ENCODE measurements around the gene RAB30. TPM values are rescaled to one million over a fixed set of nuclear protein-coding genes. Genes with fewer than 3 reads are reported as not detected.
A peak's percentile ranks its signal among the peaks of the same experiment; 100 is the strongest.

Gene RAB30
- total and polyA plus RNA-seq, 4 experiments from 2014 or later = 5.0 to 14.1 (median 10.6) TPM

- Mint-ChIP-seq H3K27me3 (no peaks in the 10 kb centered on the region), H3K9me3 (no peaks in the 10 kb centered on the region), H3K4me1 (peaks cover 18 to 35% (median 22%) of the 10 kb centered on the region in 4 donors), H3K4me3 (no peak overlapping the region), H3K36me3 (peaks cover 2 to 22% of the 10 kb centered on the region in 2 donors), H3K27ac (peak overlapping the region in 1 of 7 donors; percentile 68)
- Histone ChIP-seq H3K4me3 (ENCODE audit: low read length in 2 of 2) (no peak overlapping the region), H3K4me1 (ENCODE audit: insufficient read depth, low read length) (peaks cover 8% of the 10 kb centered on the region), H3K36me3 (ENCODE audit: insufficient read depth, low read length) (no peaks in the 10 kb centered on the region), H3K27ac (ENCODE audit: low read depth, low read length) (no peak overlapping the region), H3K9me3 (ENCODE audit: control insufficient read depth in 1 of 2, low read length in 2 of 2) (no peaks in the 10 kb centered on the region), H3K27me3 (ENCODE audit: insufficient read depth, low read length) (no peaks in the 10 kb centered on the region)
- no peak for DNase-seq
- ChIA-PET POLR2A (ENCODE audit: partially characterized antibody) (no interaction called here), CTCF (ENCODE audit: partially characterized antibody) (interaction anchor here (0.6 to 1.2 kb wide), 2 partner anchors 9 to 215 kb away, joined by 3 read pairs; no protein-coding TSS in a partner anchor)
- intact Hi-C loops (cut with micrococcal nuclease) = no loop called here
Observed at GRCh38 chr11:83035070-83035854, 36.4 kb downstream of the RAB30 start.

- H3K4me1 ChIP-seq (ENCODE audit: insufficient read depth, low read length) = peaks cover 8% of the 10 kb centered on the region
- no peak overlapping the region for H3K27ac ChIP-seq (ENCODE audit: low read depth, low read length)
- no peaks in the 10 kb centered on the region for H3K9me3 Mint-ChIP-seq
- H3K27me3 ChIP-seq (ENCODE audit: insufficient read depth, low read length) = no peaks in the 10 kb centered on the region
- DNase-seq = no peak
- no peaks in the 10 kb centered on the region for H3K9me3 ChIP-seq (ENCODE audit: control insufficient read depth in 1 of 2, low read length in 2 of 2)
- intact Hi-C loops (cut with micrococcal nuclease) = no loop called here
- no peaks in the 10 kb centered on the region for H3K27me3 Mint-ChIP-seq
- POLR2A ChIA-PET (ENCODE audit: partially characterized antibody) = no interaction called here
- peaks cover 16 to 35% (median 22%) of the 10 kb centered on the region in 4 donors for H3K4me1 Mint-ChIP-seq
- peak overlapping the region in 3 of 7 donors; percentile 9 to 76 (median 24) for H3K27ac Mint-ChIP-seq
- CTCF ChIA-PET (ENCODE audit: partially characterized antibody) = interaction anchor here (0.6 kb wide), 1 partner anchor 10 kb away, joined by 3 read pairs; no protein-coding TSS in a partner anchor
- no peak overlapping the region for H3K4me3 ChIP-seq (ENCODE audit: low read length in 2 of 2)
- no peak overlapping the region for H3K4me3 Mint-ChIP-seq
- H3K36me3 Mint-ChIP-seq = peaks cover 2 to 18% of the 10 kb centered on the region in 2 donors
- no peaks in the 10 kb centered on the region for H3K36me3 ChIP-seq (ENCODE audit: insufficient read depth, low read length)
Observed at GRCh38 chr11:83034673-83035014, 37.1 kb downstream of the RAB30 start.

- H3K27me3 ChIP-seq (ENCODE audit: insufficient read depth, low read length) = no peaks in the 10 kb centered on the region
- intact Hi-C loops (cut with micrococcal nuclease) = no loop called here
- no peaks in the 10 kb centered on the region for H3K27me3 Mint-ChIP-seq
- H3K36me3 ChIP-seq (ENCODE audit: insufficient read depth, low read length) = no peaks in the 10 kb centered on the region
- no peaks in the 10 kb centered on the region for H3K9me3 ChIP-seq (ENCODE audit: control insufficient read depth in 1 of 2, low read length in 2 of 2)
- H3K9me3 Mint-ChIP-seq = no peaks in the 10 kb centered on the region
- peaks cover 8% of the 10 kb centered on the region for H3K4me1 ChIP-seq (ENCODE audit: insufficient read depth, low read length)
- H3K27ac Mint-ChIP-seq = no peak overlapping the region
- ChIA-PET CTCF (ENCODE audit: partially characterized antibody) (interaction anchor here (0.8 kb wide), 1 partner anchor 129 kb away, joined by 3 read pairs; no protein-coding TSS in a partner anchor), POLR2A (ENCODE audit: partially characterized antibody) (no interaction called here)
- peaks cover 2 to 17% of the 10 kb centered on the region in 2 donors for H3K36me3 Mint-ChIP-seq
- H3K27ac ChIP-seq (ENCODE audit: low read depth, low read length) = no peak overlapping the region
- peaks cover 17 to 35% (median 22%) of the 10 kb centered on the region in 4 donors for H3K4me1 Mint-ChIP-seq
- no peak overlapping the region for H3K4me3 Mint-ChIP-seq
- DNase-seq = no peak
- H3K4me3 ChIP-seq (ENCODE audit: low read length in 2 of 2) = no peak overlapping the region
Observed at GRCh38 chr11:83033972-83034672, 37.6 kb downstream of the RAB30 start.

- H3K36me3 Mint-ChIP-seq = peaks cover 2 to 17% of the 10 kb centered on the region in 2 donors
- intact Hi-C loops (cut with micrococcal nuclease) = no loop called here
- DNase-seq = no peak
- H3K27me3 Mint-ChIP-seq = no peaks in the 10 kb centered on the region
- H3K4me3 Mint-ChIP-seq = no peak overlapping the region
- POLR2A ChIA-PET (ENCODE audit: partially characterized antibody) = no interaction called here
- Histone ChIP-seq H3K4me3 (ENCODE audit: low read length in 2 of 2) (no peak overlapping the region), H3K27me3 (ENCODE audit: insufficient read depth, low read length) (no peaks in the 10 kb centered on the region), H3K36me3 (ENCODE audit: insufficient read depth, low read length) (no peaks in the 10 kb centered on the region), H3K4me1 (ENCODE audit: insufficient read depth, low read length) (peaks cover 8% of the 10 kb centered on the region), H3K9me3 (ENCODE audit: control insufficient read depth in 1 of 2, low read length in 2 of 2) (no peaks in the 10 kb centered on the region), H3K27ac (ENCODE audit: low read depth, low read length) (no peak overlapping the region)
- no peak overlapping the region for H3K27ac Mint-ChIP-seq
- H3K9me3 Mint-ChIP-seq = no peaks in the 10 kb centered on the region
- H3K4me1 Mint-ChIP-seq = peaks cover 17 to 35% (median 22%) of the 10 kb centered on the region in 4 donors
- CTCF ChIA-PET (ENCODE audit: partially characterized antibody) = no interaction called here
Observed at GRCh38 chr11:83033371-83033770, 38.3 kb downstream of the RAB30 start.

- DNase-seq = no peak
- no peaks in the 10 kb centered on the region for H3K9me3 Mint-ChIP-seq
- H3K4me3 Mint-ChIP-seq = no peak overlapping the region
- Histone ChIP-seq H3K4me1 (ENCODE audit: insufficient read depth, low read length) (peaks cover 8% of the 10 kb centered on the region), H3K9me3 (ENCODE audit: control insufficient read depth in 1 of 2, low read length in 2 of 2) (no peaks in the 10 kb centered on the region), H3K4me3 (ENCODE audit: low read length in 2 of 2) (no peak overlapping the region), H3K27me3 (ENCODE audit: insufficient read depth, low read length) (no peaks in the 10 kb centered on the region), H3K36me3 (ENCODE audit: insufficient read depth, low read length) (no peaks in the 10 kb centered on the region), H3K27ac (ENCODE audit: low read depth, low read length) (no peak overlapping the region)
- intact Hi-C loops (cut with micrococcal nuclease) = no loop called here
- H3K27me3 Mint-ChIP-seq = no peaks in the 10 kb centered on the region
- H3K27ac Mint-ChIP-seq = no peak overlapping the region
- ChIA-PET POLR2A (ENCODE audit: partially characterized antibody) (no interaction called here), CTCF (ENCODE audit: partially characterized antibody) (no interaction called here)
- H3K4me1 Mint-ChIP-seq = peaks cover 11 to 27% (median 17%) of the 10 kb centered on the region in 4 donors
- peaks cover 2 to 14% of the 10 kb centered on the region in 2 donors for H3K36me3 Mint-ChIP-seq
Observed at GRCh38 chr11:83031127-83031526, 40.6 kb downstream of the RAB30 start.

- Histone ChIP-seq H3K4me1 (ENCODE audit: insufficient read depth, low read length) (peaks cover 16% of the 10 kb centered on the region), H3K27ac (ENCODE audit: low read depth, low read length) (no peak overlapping the region), H3K27me3 (ENCODE audit: insufficient read depth, low read length) (no peaks in the 10 kb centered on the region), H3K4me3 (ENCODE audit: low read length in 2 of 2) (no peak overlapping the region), H3K36me3 (ENCODE audit: insufficient read depth, low read length) (no peaks in the 10 kb centered on the region), H3K9me3 (ENCODE audit: control insufficient read depth in 1 of 2, low read length in 2 of 2) (no peaks in the 10 kb centered on the region)
- peaks cover 10 to 19% (median 13%) of the 10 kb centered on the region in 4 donors for H3K4me1 Mint-ChIP-seq
- H3K4me3 Mint-ChIP-seq = no peak overlapping the region
- CTCF ChIA-PET (ENCODE audit: partially characterized antibody) = no interaction called here
- DNase-seq = no peak
- peak overlapping the region in 1 of 7 donors; percentile 39 for H3K27ac Mint-ChIP-seq
- no peaks in the 10 kb centered on the region for H3K9me3 Mint-ChIP-seq
- H3K27me3 Mint-ChIP-seq = no peaks in the 10 kb centered on the region
- peaks cover 2 to 14% of the 10 kb centered on the region in 2 donors for H3K36me3 Mint-ChIP-seq
- intact Hi-C loops (cut with micrococcal nuclease) = no loop called here
- POLR2A ChIA-PET (ENCODE audit: partially characterized antibody) = no interaction called here
Observed at GRCh38 chr11:83027794-83028193, 43.9 kb downstream of the RAB30 start.

- Histone ChIP-seq H3K4me3 (ENCODE audit: low read length in 2 of 2) (no peak overlapping the region), H3K36me3 (ENCODE audit: insufficient read depth, low read length) (no peaks in the 10 kb centered on the region), H3K9me3 (ENCODE audit: control insufficient read depth in 1 of 2, low read length in 2 of 2) (no peaks in the 10 kb centered on the region), H3K4me1 (ENCODE audit: insufficient read depth, low read length) (peaks cover 16% of the 10 kb centered on the region), H3K27ac (ENCODE audit: low read depth, low read length) (no peak overlapping the region), H3K27me3 (ENCODE audit: insufficient read depth, low read length) (no peaks in the 10 kb centered on the region)
- no peaks in the 10 kb centered on the region for H3K9me3 Mint-ChIP-seq
- intact Hi-C loops (cut with micrococcal nuclease) = no loop called here
- ChIA-PET CTCF (ENCODE audit: partially characterized antibody) (no interaction called here), POLR2A (ENCODE audit: partially characterized antibody) (no interaction called here)
- no peak for DNase-seq
- no peak overlapping the region for H3K4me3 Mint-ChIP-seq
- H3K27ac Mint-ChIP-seq = no peak overlapping the region
- H3K27me3 Mint-ChIP-seq = no peaks in the 10 kb centered on the region
- H3K4me1 Mint-ChIP-seq = peaks cover 10 to 19% (median 13%) of the 10 kb centered on the region in 4 donors
- H3K36me3 Mint-ChIP-seq = peaks cover 2 to 14% of the 10 kb centered on the region in 2 donors
Observed at GRCh38 chr11:83027289-83027688, 44.4 kb downstream of the RAB30 start.
